SK-N-SH (cell line): Measurements from ENCODE around the gene TSSK1B. TPM values are rescaled to one million over a fixed set of nuclear protein-coding genes. Genes with fewer than 3 reads are reported as not detected.

Source experiments
- FOXJ3 ChIP-seq: sonication (generic); formaldehyde crosslinking; IDR thresholded peaks from 2 replicates; pipeline ENCODE4 v1.5.1; 2020; ENCODE audit warnings: mild to moderate bottlenecking, missing genetic modification reagents
- polyA plus RNA-seq, 3 experiments: library from polyadenylated mRNA; depleted of rRNA; stranded (reverse); fragments of >200 nt; gene quantifications; 2 replicates each; pipeline ENCODE4 v1.2.3, GENCODE V29; 2012
- TF ChIP-seq, protein P1 (sequence below): IDR thresholded peaks from 2 replicates; pipeline ENCODE4 v1.4.0; 2012; ENCODE audit warnings: low read depth, borderline replicate concordance

The TSSK1B gene
- polyA plus RNA-seq, 1 of the 3 experiments (the other 2 are of a cell fraction) = 0.05 TPM

DNA sequence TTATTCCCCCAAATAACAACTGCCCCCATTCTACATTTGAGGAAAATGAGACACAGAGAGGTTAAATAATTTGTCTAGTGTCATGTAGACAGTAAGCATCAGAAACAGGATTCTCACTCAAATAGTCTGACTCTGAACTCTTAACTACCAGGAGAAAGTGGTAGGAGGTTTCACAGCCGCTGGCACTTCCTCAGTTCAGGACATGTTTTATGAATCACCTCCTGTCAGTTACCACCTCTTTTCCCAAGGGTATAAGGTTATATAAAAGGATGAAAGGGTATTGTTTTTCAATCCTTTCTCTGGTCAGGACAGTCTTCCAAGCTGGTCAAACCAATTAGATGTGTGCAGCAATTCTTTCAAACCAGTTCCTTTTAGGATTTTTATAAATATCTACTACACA is 52.1 kb downstream of the TSSK1B start (continued):
- TF ChIP-seq, protein P1, sequence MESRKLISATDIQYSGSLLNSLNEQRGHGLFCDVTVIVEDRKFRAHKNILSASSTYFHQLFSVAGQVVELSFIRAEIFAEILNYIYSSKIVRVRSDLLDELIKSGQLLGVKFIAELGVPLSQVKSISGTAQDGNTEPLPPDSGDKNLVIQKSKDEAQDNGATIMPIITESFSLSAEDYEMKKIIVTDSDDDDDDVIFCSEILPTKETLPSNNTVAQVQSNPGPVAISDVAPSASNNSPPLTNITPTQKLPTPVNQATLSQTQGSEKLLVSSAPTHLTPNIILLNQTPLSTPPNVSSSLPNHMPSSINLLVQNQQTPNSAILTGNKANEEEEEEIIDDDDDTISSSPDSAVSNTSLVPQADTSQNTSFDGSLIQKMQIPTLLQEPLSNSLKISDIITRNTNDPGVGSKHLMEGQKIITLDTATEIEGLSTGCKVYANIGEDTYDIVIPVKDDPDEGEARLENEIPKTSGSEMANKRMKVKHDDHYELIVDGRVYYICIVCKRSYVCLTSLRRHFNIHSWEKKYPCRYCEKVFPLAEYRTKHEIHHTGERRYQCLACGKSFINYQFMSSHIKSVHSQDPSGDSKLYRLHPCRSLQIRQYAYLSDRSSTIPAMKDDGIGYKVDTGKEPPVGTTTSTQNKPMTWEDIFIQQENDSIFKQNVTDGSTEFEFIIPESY = no peak
- no peak for TF ChIP-seq FOXJ3

Other genes starting within 250 kb of the TSSK1B start
- gene MCC, start 53.5 kb upstream of the TSSK1B start, polyA plus RNA-seq (2012; rRNA removed) = 2.6 and 3.6 TPM in 2 replicates
- 3.5 and 4.7 TPM in 2 replicates for gene YTHDC2, start 78.7 kb upstream of the TSSK1B start, polyA plus RNA-seq (2012; rRNA removed)